NB4 (cell line): ENCODE data around the gene LRMDA.

Experiments used
- CTCF ChIP-seq: IDR thresholded peaks from one replicate; pipeline ENCODE4 v1.5.1; 2012; ENCODE audit warnings: low read depth, low read length
- MAX ChIP-seq: IDR thresholded peaks from 2 replicates; pipeline ENCODE4 v1.6.1; 2011; ENCODE audit warnings: low read depth, low read length
- MYC ChIP-seq: IDR thresholded peaks from 2 replicates; pipeline ENCODE4 v1.6.1; 2011; ENCODE audit warnings: low read depth, low read length
- POLR2A ChIP-seq: IDR thresholded peaks from 2 replicates; pipeline ENCODE4 v1.6.1; 2011; ENCODE audit warnings: mild to moderate bottlenecking; ENCODE audit not compliant: insufficient read length; ENCODE audit errors: extremely low read depth

GRCh38 chr10:75866731-75867130 lies 435.3 kb downstream of the LRMDA start:
- TF ChIP-seq CTCF (no peak), MAX (no peak), MYC (no peak), POLR2A (no peak)
